ENCODE data around the gene HIPK3.

HIPK3 gene

DNA sequence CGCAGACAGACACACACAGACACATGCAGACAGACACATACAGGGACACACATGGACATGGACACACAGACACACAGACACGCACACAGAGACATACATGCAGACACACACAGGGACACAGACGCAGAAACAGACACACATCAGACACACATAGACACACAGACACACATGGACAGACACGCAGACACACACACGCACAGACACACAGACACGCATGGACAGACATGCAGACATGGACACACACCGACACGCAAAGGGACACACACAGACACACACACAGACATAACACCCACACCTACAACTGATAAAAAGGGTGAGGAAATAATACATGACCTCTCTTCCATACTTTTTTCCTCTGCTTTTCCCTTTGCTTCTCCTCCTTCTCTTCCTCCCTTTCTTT, 146.2 kb downstream of the HIPK3 start:
- Histone ChIP-seq H3F3A (ENCODE audit: control insufficient read depth, insufficient read depth) (peaks cover 3% of the 10 kb centered on the region), H3K4me1 (ENCODE audit: control insufficient read depth, low read length) (peaks cover 52% of the 10 kb centered on the region), H3K4me2 (ENCODE audit: low read length) (no peak overlapping the region; the same call in 1 of the 2 replicates), H3K79me2 (ENCODE audit: control insufficient read depth, low read length) (peaks cover 61% of the 10 kb centered on the region), H3K27ac (ENCODE audit: low read depth, low read length) (no peak overlapping the region), H3K27me3 (ENCODE audit: control insufficient read depth, low read length) (no peaks in the 10 kb centered on the region), H3K36me3 (ENCODE audit: control insufficient read depth, low read length) (peaks cover 3% of the 10 kb centered on the region; the same call in 1 of the 2 replicates), H3K4me3 (ENCODE audit: low read length) (no peak overlapping the region), H4K20me1 (ENCODE audit: control insufficient read depth, insufficient read depth, low read depth, low read length) (no peaks in the 10 kb centered on the region), H3K9me3 (ENCODE audit: control insufficient read depth, insufficient read depth, low read length) (no peaks in the 10 kb centered on the region), H3K9me2 (replicated peaks; ENCODE audit: control insufficient read depth, low read length) (no peaks in the 10 kb centered on the region)
- TF ChIP-seq, protein P1, sequence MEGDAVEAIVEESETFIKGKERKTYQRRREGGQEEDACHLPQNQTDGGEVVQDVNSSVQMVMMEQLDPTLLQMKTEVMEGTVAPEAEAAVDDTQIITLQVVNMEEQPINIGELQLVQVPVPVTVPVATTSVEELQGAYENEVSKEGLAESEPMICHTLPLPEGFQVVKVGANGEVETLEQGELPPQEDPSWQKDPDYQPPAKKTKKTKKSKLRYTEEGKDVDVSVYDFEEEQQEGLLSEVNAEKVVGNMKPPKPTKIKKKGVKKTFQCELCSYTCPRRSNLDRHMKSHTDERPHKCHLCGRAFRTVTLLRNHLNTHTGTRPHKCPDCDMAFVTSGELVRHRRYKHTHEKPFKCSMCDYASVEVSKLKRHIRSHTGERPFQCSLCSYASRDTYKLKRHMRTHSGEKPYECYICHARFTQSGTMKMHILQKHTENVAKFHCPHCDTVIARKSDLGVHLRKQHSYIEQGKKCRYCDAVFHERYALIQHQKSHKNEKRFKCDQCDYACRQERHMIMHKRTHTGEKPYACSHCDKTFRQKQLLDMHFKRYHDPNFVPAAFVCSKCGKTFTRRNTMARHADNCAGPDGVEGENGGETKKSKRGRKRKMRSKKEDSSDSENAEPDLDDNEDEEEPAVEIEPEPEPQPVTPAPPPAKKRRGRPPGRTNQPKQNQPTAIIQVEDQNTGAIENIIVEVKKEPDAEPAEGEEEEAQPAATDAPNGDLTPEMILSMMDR (IDR thresholded peaks at IDR 0.05; ENCODE audit: low read depth, low read length, poor library complexity, severe bottlenecking), result no peak
- TF ChIP-seq EZH2phosphoT487 (IDR thresholded peaks at IDR 0.05; ENCODE audit: borderline replicate concordance, low read length), result no peak

DNA sequence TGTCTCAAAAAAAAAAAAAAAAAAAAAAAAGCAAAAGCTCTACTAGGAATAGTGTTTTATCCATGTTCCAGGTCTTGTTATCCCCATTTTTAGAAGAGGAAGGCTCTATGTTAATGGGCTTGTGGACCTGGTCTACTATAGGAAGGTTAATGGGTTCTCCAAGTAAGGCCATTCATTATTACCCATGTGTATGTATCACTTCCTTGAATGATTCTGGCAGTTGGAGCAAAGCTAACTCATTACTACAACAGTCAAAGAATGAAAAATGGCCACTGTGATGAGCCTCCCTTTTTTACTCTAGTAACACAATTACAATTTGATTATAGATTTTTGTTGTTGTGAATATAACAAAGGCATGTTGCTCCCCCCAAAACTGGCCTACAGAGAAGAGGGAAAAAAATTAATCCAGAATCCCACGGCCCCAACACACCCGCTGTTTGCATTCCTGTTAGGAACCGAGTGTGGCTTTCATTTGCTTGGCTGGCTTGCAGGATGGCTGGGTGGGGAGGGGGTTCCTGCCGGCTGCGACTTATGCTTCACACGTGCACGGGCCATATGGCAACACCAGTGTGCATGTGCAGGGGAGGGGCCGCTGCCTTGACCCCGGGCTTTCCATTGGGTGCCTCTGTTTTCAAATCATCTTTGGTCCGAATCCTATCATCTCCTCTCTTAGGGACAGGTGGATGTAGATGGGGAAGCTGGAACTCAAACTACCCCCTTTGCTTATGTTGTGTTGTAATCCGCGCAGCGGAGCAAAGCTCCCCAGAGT, 148.8 kb downstream of the HIPK3 start:
- peaks cover 78% of the 10 kb centered on the region for H3K79me2 ChIP-seq (ENCODE audit: control insufficient read depth, low read length)
- H3K36me3 ChIP-seq (ENCODE audit: control insufficient read depth, low read length), result peaks cover 3% of the 10 kb centered on the region; the same call in 1 of the 2 replicates
- peaks cover 3% of the 10 kb centered on the region; the same call in 1 of the 2 replicates for H4K20me1 ChIP-seq (ENCODE audit: control insufficient read depth, insufficient read depth, low read depth, low read length)
- peaks cover 70% of the 10 kb centered on the region for H3K4me1 ChIP-seq (ENCODE audit: control insufficient read depth, low read length)
- peak overlapping the region; percentile 52 for H3K4me2 ChIP-seq (ENCODE audit: low read length)
- H3K27ac ChIP-seq (ENCODE audit: low read depth, low read length), result no peak overlapping the region
- H3K9me2 ChIP-seq (replicated peaks; ENCODE audit: control insufficient read depth, low read length), result no peaks in the 10 kb centered on the region
- no peak for TF ChIP-seq EZH2phosphoT487 (IDR thresholded peaks at IDR 0.05; ENCODE audit: borderline replicate concordance, low read length)
- TF ChIP-seq, protein P1 (IDR thresholded peaks at IDR 0.05; ENCODE audit: low read depth, low read length, poor library complexity, severe bottlenecking), result no peak
- H3F3A ChIP-seq (ENCODE audit: control insufficient read depth, insufficient read depth), result no peaks in the 10 kb centered on the region; the same call in 1 of the 2 replicates
- H3K9me3 ChIP-seq (ENCODE audit: control insufficient read depth, insufficient read depth, low read length), result no peaks in the 10 kb centered on the region
- no peaks in the 10 kb centered on the region for H3K27me3 ChIP-seq (ENCODE audit: control insufficient read depth, low read length)
- H3K4me3 ChIP-seq (ENCODE audit: low read length), result no peak overlapping the region

Measured in DOHH2 (cell line).